AG10803 (cell line): ENCODE data around the gene TMEM94.

Experiments used
- DNase-seq: peaks from one replicate; pipeline ENCODE4 v3.0.0; 2010; ENCODE audit warnings: low read depth
- H3K4me3 ChIP-seq: 2 replicates; pipeline ENCODE4 v1.5.1; 2011; ENCODE audit warnings: mild to moderate bottlenecking, low read length, control low read depth
- CTCF ChIP-seq: conservative IDR thresholded peaks from 2 replicates; pipeline ENCODE4 v1.5.1; 2011; ENCODE audit warnings: mild to moderate bottlenecking, low read length, control low read depth, inconsistent platforms

TMEM94 gene

GRCh38 chr17:75535119-75535537 lies 78.7 kb downstream of the TMEM94 start:
- no peak overlapping the region for H3K4me3 ChIP-seq
- no peak for DNase-seq
- no peak for TF ChIP-seq CTCF

GRCh38 chr17:75535871-75536270 lies 79.4 kb downstream of the TMEM94 start:
- no peak overlapping the region for H3K4me3 ChIP-seq
- no peak for TF ChIP-seq CTCF
- DNase-seq, result no peak

GRCh38 chr17:75536366-75536765 lies 79.9 kb downstream of the TMEM94 start:
- TF ChIP-seq CTCF, result no peak
- H3K4me3 ChIP-seq, result no peak overlapping the region
- no peak for DNase-seq

- H3K4me3 ChIP-seq, result no peak overlapping the region
- DNase-seq, result no peak
- no peak for TF ChIP-seq CTCF
Measured at GRCh38 chr17:75539967-75540729, 83.7 kb downstream of the TMEM94 start.

- DNase-seq, result no peak
- TF ChIP-seq CTCF, result no peak
- no peak overlapping the region for H3K4me3 ChIP-seq
Measured at GRCh38 chr17:75540923-75541503, 84.6 kb downstream of the TMEM94 start.

GRCh38 chr17:75542229-75542628 lies 85.8 kb downstream of the TMEM94 start:
- DNase-seq, result no peak
- no peak overlapping the region for H3K4me3 ChIP-seq
- TF ChIP-seq CTCF, result no peak

- TF ChIP-seq CTCF, result no peak
- DNase-seq, result no peak
- H3K4me3 ChIP-seq, result no peak overlapping the region
Measured at GRCh38 chr17:75542728-75543336, 86.4 kb downstream of the TMEM94 start.
